Ectodermal cell (in vitro differentiated cells): ENCODE measurements around the gene TTBK2.

ENCODE experiments used
- H3K27ac ChIP-seq: 2 replicates; pipeline ENCODE4 v1.7.0; 2013; ENCODE audit warnings: mild to moderate bottlenecking, low read depth, low read length; ENCODE audit not compliant: insufficient read depth, poor library complexity, severe bottlenecking
- H3K27me3 ChIP-seq: 2 replicates; pipeline ENCODE4 v1.7.0; 2013; ENCODE audit warnings: mild to moderate bottlenecking, low read length; ENCODE audit not compliant: insufficient read depth, control insufficient read depth, poor library complexity, severe bottlenecking
- H3K36me3 ChIP-seq: one replicate; pipeline ENCODE4 v1.7.0; 2013; ENCODE audit warnings: low read length; ENCODE audit not compliant: control insufficient read depth, insufficient read depth
- H3K4me1 ChIP-seq: one replicate; pipeline ENCODE4 v1.7.0; 2013; ENCODE audit warnings: low read length; ENCODE audit not compliant: control insufficient read depth, insufficient read depth
- H3K4me3 ChIP-seq: 2 replicates; pipeline ENCODE4 v1.7.0; 2013; ENCODE audit warnings: low read depth, low read length, control low read depth; ENCODE audit not compliant: insufficient read depth
- H3K9me3 ChIP-seq: 2 replicates; pipeline ENCODE4 v1.7.0; 2013; ENCODE audit warnings: mild to moderate bottlenecking, low read length, moderate library complexity; ENCODE audit not compliant: control insufficient read depth
- WGBS, 2 experiments: methylation state at CpG; one replicate each; pipeline ENCODE4 v1.1.7; 2013; ENCODE audit warnings: missing lambda C conversion rate in 2 of 2; 5-methylcytosine and 5-hydroxymethylcytosine counted together

TTBK2 gene

DNA sequence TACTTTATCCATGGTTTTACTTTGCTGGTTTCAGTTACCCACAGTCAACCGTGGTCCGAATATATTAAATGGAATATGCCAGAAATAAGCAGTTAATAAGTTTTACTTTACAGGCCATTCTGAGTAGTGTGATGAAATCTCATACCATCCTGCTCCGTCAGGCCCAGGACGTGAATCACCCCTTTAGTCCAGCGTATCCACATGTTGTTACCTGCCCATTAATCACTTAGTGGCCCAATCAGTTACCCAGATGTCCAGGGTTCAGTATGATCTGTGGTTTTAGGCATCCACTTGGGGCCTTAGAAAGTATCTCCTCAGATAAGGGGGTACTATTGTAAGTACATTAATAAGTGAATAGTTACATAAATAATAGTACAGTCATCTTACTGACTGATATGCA is 88.0 kb downstream of the TTBK2 start:
- Histone ChIP-seq H3K9me3 (no peaks in the 10 kb centered on the region), H3K27me3 (no peaks in the 10 kb centered on the region)
- 96 to 100% methylated on average over 5 of the region's 5 CpGs for WGBS, 2 experiments

GRCh38 chr15:42826251-42826890 is 94.2 kb downstream of the TTBK2 start:
- H3K4me3 ChIP-seq: no peak overlapping the region
- no peaks in the 10 kb centered on the region for H3K36me3 ChIP-seq
- WGBS, 2 experiments: 90 to 91% methylated on average over 4 of the region's 4 CpGs
- no peaks in the 10 kb centered on the region for H3K4me1 ChIP-seq
- no peak overlapping the region for H3K27ac ChIP-seq
- H3K27me3 ChIP-seq: no peaks in the 10 kb centered on the region
- no peaks in the 10 kb centered on the region for H3K9me3 ChIP-seq

More for the DNA sequence above, 88.0 kb downstream of the TTBK2 start:
- no peaks in the 10 kb centered on the region for H3K4me1 ChIP-seq
- H3K27ac ChIP-seq: no peak overlapping the region
- H3K4me3 ChIP-seq: no peak overlapping the region
- no peaks in the 10 kb centered on the region for H3K36me3 ChIP-seq

DNA sequence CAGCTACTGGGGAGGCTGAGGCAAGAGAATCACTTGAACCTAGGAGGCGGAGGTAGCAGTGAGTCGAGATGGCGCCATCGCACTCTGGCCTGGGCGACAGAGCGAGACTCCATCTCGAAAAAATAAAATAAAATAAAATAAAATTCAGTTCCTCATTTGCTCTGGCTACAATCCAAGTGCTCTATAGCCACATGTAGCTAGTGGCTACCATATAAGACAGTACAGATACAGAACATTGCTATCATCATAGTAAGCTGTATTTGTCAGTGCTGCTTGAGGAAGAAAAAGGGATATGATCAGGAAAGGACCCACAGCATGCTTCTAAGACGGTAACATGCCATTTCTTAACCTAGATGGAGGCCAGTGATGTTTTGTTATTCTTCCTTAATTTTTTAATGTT is 95.0 kb downstream of the TTBK2 start:
- H3K9me3 ChIP-seq: no peaks in the 10 kb centered on the region
- 93 to 95% methylated on average over 7 to 8 of the region's 8 CpGs for WGBS, 2 experiments
- no peak overlapping the region for H3K27ac ChIP-seq
- H3K4me1 ChIP-seq: no peaks in the 10 kb centered on the region
- H3K4me3 ChIP-seq: no peak overlapping the region
- no peaks in the 10 kb centered on the region for H3K36me3 ChIP-seq
- no peaks in the 10 kb centered on the region for H3K27me3 ChIP-seq

DNA sequence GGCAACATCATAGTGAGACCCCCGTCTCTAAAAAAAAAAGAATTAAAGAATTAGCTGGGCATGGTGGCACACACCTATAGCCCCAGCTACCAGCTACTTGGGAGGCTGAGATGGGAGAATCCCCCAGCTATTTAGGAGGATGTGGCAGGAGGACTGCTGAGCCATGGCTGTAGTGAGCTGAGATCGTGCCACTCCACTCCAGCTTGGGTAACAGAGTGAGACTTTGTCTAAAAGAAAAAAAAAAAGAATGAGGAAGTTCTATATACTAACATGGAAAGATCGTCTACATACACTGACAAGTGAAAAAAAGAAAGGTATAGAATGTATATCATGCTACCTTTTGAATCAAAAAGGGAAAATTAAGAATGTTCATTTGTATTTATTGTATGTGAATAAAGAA is 99.8 kb downstream of the TTBK2 start:
- H3K27me3 ChIP-seq: no peaks in the 10 kb centered on the region
- no peak overlapping the region for H3K27ac ChIP-seq
- no peak overlapping the region for H3K4me3 ChIP-seq
- WGBS, 2 experiments: 96 to 100% methylated on average over 2 to 3 of the region's 3 CpGs
- H3K4me1 ChIP-seq: no peaks in the 10 kb centered on the region
- H3K36me3 ChIP-seq: no peaks in the 10 kb centered on the region
- no peaks in the 10 kb centered on the region for H3K9me3 ChIP-seq

DNA sequence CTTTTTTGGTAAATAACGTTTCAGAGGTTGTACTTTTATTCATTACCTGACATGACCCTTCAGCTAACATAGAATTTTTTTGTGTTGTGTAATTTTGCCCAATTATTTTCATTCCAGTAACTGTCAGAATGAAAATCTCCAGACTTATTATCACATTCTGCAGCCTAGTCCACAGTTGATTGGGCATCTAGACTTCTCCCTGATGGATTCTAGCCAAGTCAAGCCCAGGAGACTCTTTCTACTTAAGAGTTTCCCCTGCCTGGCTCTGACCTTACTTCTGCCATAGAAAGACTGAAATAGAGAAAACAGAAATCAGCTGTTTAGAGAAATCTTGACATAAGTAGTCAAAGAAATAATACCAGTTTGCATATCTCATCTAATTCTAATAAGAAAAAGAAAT is 100.8 kb downstream of the TTBK2 start:
- no peaks in the 10 kb centered on the region for H3K36me3 ChIP-seq
- 100% methylated on average over 1 of the region's 1 CpG; no CpG with 5 or more reads in 1 of the 2 experiments for WGBS, 2 experiments
- H3K27me3 ChIP-seq: no peaks in the 10 kb centered on the region
- H3K4me3 ChIP-seq: no peak overlapping the region
- no peaks in the 10 kb centered on the region for H3K4me1 ChIP-seq
- H3K27ac ChIP-seq: no peak overlapping the region
- H3K9me3 ChIP-seq: no peaks in the 10 kb centered on the region

- H3K36me3 ChIP-seq: no peaks in the 10 kb centered on the region
- no peak overlapping the region for H3K27ac ChIP-seq
- no peaks in the 10 kb centered on the region for H3K9me3 ChIP-seq
- H3K27me3 ChIP-seq: no peaks in the 10 kb centered on the region
- no peaks in the 10 kb centered on the region for H3K4me1 ChIP-seq
- no peak overlapping the region for H3K4me3 ChIP-seq
Observed at GRCh38 chr15:42811433-42811832, 109.1 kb downstream of the TTBK2 start.

DNA sequence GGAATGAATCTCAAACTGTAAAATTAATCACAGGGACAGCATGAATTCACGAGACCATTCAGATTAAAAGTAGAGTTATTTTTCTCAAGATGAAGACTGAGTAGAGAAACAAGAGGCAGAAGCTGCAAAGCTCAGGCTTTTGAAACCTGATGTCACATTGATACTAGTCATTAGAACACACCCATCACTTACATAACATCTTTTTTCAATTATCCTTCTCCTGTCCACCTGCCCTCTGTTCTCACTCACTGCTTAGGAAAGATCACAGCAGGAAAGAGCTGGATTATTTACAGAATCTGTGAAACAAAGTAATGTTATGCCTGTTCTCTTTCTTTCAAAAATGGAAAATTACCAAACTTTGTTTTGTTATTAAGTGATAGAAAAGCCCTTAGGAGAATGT is 111.7 kb downstream of the TTBK2 start:
- Histone ChIP-seq H3K9me3 (no peaks in the 10 kb centered on the region), H3K27me3 (no peaks in the 10 kb centered on the region), H3K36me3 (no peaks in the 10 kb centered on the region), H3K4me3 (no peak overlapping the region), H3K27ac (no peak overlapping the region), H3K4me1 (no peaks in the 10 kb centered on the region)
- whole genome bisulfite sequencing, 2 experiments: 97 to 100% methylated on average over 1 of the region's 1 CpG

GRCh38 chr15:42805266-42805665 is 115.3 kb downstream of the TTBK2 start:
- H3K4me3 ChIP-seq: no peak overlapping the region
- peaks cover 3% of the 10 kb centered on the region for H3K36me3 ChIP-seq
- H3K9me3 ChIP-seq: no peaks in the 10 kb centered on the region
- no peaks in the 10 kb centered on the region for H3K27me3 ChIP-seq
- 95 to 96% methylated on average over 5 of the region's 5 CpGs for WGBS, 2 experiments
- no peak overlapping the region for H3K27ac ChIP-seq
- H3K4me1 ChIP-seq: no peaks in the 10 kb centered on the region

GRCh38 chr15:42804739-42805138 is 115.8 kb downstream of the TTBK2 start:
- H3K9me3 ChIP-seq: no peaks in the 10 kb centered on the region
- H3K36me3 ChIP-seq: peaks cover 3% of the 10 kb centered on the region
- no peaks in the 10 kb centered on the region for H3K27me3 ChIP-seq
- no peak overlapping the region for H3K27ac ChIP-seq
- 80 to 90% methylated on average over 3 of the region's 3 CpGs for WGBS, 2 experiments
- no peaks in the 10 kb centered on the region for H3K4me1 ChIP-seq
- no peak overlapping the region for H3K4me3 ChIP-seq

- Histone ChIP-seq H3K4me1 (no peaks in the 10 kb centered on the region), H3K27me3 (no peaks in the 10 kb centered on the region), H3K27ac (no peak overlapping the region), H3K36me3 (peaks cover 3% of the 10 kb centered on the region), H3K9me3 (no peaks in the 10 kb centered on the region), H3K4me3 (no peak overlapping the region)
- 95 to 96% methylated on average over 4 of the region's 4 CpGs for WGBS, 2 experiments
Observed at GRCh38 chr15:42803436-42803835, 117.1 kb downstream of the TTBK2 start.

DNA sequence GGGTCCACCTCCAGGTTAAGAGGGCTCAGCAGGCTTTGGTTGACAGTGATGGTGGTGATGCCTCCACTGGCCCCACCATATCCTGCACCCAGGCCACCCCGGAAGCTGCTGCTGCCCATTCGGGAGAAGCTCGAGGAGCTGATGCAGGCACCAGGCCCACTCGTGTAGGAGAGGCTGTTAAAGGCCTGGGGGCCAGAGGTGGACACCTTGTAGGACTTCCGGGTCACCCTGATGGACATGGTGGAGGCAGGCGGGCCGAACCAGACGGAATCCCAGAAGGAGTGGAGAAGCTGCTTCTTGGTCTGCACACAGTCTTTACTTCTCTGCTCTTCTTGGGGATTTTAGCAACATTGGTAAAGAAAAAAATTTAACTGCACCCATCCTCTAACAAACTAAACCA is 118.4 kb downstream of the TTBK2 start:
- Histone ChIP-seq H3K9me3 (no peaks in the 10 kb centered on the region), H3K4me3 (no peak overlapping the region), H3K36me3 (peaks cover 3% of the 10 kb centered on the region), H3K4me1 (no peaks in the 10 kb centered on the region), H3K27me3 (no peaks in the 10 kb centered on the region), H3K27ac (no peak overlapping the region)
- 93 to 94% methylated on average over 8 of the region's 8 CpGs for WGBS, 2 experiments
